GM12891 (cell line): ENCODE results near the gene RBMS3.

ENCODE experiments used
- PAX5 ChIP-seq: IDR thresholded peaks from 2 replicates; pipeline ENCODE4 v1.6.1; 2011; ENCODE audit warnings: low read length, moderate library complexity, mild to moderate bottlenecking; ENCODE audit not compliant: insufficient read depth, severe bottlenecking
- POLR2A ChIP-seq: IDR thresholded peaks from 2 replicates; pipeline ENCODE4 v1.6.1; 2011; ENCODE audit warnings: low read depth, low read length, control low read depth
- POLR2AphosphoS5 ChIP-seq: IDR thresholded peaks from 2 replicates; pipeline ENCODE4 v1.6.1; 2011; ENCODE audit warnings: low read depth, low read length, control low read depth
- POU2F2 ChIP-seq: IDR thresholded peaks from 2 replicates; pipeline ENCODE4 v1.6.1; 2011; ENCODE audit warnings: low read depth, mild to moderate bottlenecking, control low read depth, low read length, moderate library complexity
- SPI1 ChIP-seq: IDR thresholded peaks from 2 replicates; pipeline ENCODE4 v1.6.1; 2011; ENCODE audit warnings: low read depth, low read length, control low read depth
- TAF1 ChIP-seq: IDR thresholded peaks from 2 replicates; pipeline ENCODE4 v1.6.1; 2011; ENCODE audit warnings: low read depth, low read length, control low read depth

- TF ChIP-seq POLR2AphosphoS5 (no peak), POLR2A (no peak), TAF1 (no peak), POU2F2 (no peak), SPI1 (no peak), PAX5 (no peak)
Measured at GRCh38 chr3:29914861-29915524, 634.1 kb downstream of the RBMS3 start.
